GM04504 (cell line): ENCODE data around the gene OPRPN.

Experiments used
- DNase-seq: peaks from one replicate; pipeline ENCODE4 v3.0.0-alpha.2; 2012; ENCODE audit warnings: low read depth

The OPRPN gene

DNA sequence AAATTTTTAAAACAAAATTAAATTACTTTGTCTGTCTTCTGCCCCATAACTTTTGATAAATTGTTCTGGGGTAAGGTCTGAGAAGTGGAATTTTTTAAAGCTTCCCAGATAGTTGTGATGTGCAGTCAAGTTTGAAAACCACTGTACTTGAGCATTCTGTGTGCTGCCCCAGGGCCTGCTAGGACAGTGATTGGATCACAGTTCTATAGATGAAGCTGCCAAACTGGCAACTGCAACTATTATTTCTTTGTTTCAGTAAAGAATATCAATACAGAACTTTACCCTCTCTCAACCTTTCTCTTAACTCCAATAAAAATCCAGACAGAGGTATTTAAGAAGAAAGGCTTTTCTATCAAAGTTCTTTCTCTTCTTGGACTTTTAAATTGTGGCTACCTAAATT, at the start of gene OPRPN:
Gene OPRPN (plus strand): TSS at position 361 of the 400 bp plus-strand sequence. CDS start 1,346 bp downstream, outside the sequence.
- DNase-seq = no peak

- DNase-seq = no peak
Measured at GRCh38 chr4:70356185-70356584, 41.6 kb upstream of the OPRPN start.

DNA sequence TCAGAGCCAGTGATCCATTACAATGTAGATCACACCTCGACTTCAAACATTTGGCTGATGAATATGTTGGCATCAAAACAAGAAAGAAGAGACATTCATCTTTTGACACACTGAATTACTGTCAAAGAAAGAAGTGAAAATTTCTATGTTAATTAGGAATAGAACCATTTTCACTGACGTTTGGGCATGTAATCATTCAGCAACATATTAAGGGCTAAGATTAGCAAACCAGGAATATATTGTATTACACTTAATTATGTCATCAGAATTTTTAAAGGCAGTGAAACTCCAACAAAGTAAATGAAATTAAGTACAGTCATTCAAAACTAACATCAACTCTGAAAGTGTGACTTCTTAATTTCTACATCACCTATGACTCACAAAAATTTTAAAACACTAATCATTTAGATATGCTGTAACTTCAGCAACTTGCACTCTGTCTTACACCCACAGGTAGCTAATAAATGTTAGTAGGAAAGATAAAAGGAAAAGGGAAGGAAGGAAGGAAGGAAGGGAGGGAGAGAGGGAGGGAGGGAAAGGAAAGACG, 38.6 kb upstream of the OPRPN start:
- no peak for DNase-seq

DNA sequence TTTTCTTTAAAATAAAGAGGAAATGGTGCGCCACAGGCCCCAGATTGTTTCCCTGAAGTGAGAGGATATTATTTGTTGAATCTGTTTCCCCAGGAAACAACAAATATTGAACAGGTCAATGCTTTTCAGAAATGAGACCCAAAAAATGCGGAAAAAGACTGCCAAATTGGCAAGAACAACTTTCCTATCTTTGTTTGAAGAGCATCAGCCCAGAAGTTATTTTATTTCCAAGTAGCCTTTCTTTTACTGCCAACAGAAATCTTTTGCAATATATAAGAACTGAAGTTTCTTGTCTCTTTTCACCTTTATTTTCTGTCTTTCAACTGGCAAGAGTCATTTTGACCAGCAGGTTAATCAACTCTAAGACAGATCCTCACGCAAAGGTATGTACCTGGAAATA, 37.3 kb upstream of the OPRPN start, which contains the start of gene SMR3A:
Gene SMR3A (plus strand): TSS at position 301 of the 400 bp plus-strand sequence. CDS start 1,356 bp downstream, outside the sequence.
- no peak for DNase-seq

GRCh38 chr4:70364002-70364401, 33.7 kb upstream of the OPRPN start:
- no peak for DNase-seq

- DNase-seq = no peak
Measured at GRCh38 chr4:70365479-70365878, 32.3 kb upstream of the OPRPN start.

DNA sequence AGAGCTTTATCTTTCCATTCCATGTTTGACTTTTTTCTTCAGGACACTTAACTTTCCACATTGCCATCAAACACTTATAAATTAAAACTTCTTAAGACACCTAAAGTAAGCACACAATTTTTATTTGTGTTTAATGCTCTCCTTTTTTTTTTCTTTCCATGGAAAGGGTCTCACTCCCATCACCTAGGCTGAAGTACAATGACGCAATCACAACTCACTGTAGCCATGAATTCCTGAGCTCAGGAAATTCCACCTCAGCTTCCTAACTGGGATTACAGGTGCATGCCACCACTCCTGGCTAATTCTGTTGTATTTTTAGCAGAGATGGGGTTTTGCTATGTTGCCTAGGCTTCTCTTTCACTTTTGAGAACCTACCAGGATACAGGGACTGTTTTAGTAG, 29.9 kb upstream of the OPRPN start:
- no peak for DNase-seq

- no peak for DNase-seq
Measured at GRCh38 chr4:70371987-70372386, 25.8 kb upstream of the OPRPN start.

DNA sequence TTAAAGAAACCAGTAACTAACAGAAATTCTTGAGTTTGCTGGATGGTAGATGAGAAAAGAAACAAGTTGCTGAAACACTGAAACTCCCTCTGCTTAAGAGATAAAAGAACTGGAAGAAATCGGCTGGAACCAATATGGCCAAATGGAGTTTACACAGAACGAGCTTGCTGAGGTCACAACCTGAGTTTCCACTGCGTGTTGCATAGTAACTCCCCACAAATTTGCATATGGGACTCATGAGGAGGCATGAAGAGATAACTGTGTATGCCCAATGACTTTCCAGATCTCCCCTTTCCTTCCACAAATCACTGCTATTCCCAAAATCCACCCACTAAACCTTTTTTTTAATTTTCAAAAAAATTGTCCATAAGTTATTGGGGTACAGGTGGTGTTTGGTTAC, 25.0 kb upstream of the OPRPN start:
- no peak for DNase-seq

- DNase-seq = no peak
Measured at GRCh38 chr4:70380578-70380977, 17.2 kb upstream of the OPRPN start.

DNA sequence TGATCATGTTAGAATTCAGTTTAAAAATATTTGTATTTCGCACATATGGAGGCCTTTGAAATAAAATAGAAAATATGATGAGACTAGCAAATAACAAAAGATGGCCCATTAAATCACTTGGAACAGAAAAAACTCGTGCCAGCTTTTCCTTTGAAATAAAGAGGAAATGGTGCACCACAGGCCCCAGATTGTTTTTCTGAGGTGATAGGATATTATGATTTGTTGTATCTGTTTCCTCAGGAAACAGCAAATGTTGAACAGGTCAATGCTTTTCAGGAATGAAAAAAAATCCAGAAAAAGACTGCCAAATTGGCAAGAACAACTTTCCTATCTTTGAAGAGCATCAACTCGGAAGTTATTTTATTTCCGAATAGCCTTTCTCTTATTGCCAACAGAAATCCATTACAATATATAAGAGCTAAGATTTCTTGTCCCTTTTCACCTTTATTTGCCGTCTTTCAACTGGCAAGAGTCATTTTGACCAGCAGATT, 15.0 kb upstream of the OPRPN start, which contains the start of gene SMR3B:
Gene SMR3B (plus strand): TSS at position 441 of the 491 bp plus-strand sequence. CDS start 1,380 bp downstream, outside the sequence.
- DNase-seq = no peak

GRCh38 chr4:70392057-70392776, 5.5 kb upstream of the OPRPN start:
- DNase-seq = no peak

GRCh38 chr4:70399319-70399718, 1.6 kb downstream of the OPRPN start:
- no peak for DNase-seq

DNA sequence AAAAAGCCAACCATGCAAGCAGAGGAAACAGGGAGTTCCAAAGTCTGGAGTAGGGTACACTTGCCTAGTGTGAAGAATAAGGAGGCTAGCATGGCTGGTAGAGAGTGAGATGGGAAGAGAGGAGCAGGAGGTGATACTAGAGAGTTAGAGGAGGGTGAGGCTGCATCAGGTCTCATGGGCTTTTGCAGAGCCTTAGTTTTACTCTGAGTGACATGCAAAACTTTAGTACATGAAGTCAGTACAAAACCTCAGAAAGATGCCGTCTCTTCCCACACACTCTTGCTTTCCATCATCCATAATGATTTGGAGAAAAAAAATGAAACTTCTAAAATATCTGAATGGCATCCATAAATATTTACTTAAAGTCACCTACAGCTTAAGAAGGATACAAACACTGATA, 5.0 kb downstream of the OPRPN start:
- no peak for DNase-seq

- DNase-seq = no peak
Measured at GRCh38 chr4:70405765-70406164, 8.0 kb downstream of the OPRPN start.

- DNase-seq = no peak
Measured at GRCh38 chr4:70425306-70425705, 27.6 kb downstream of the OPRPN start.

DNA sequence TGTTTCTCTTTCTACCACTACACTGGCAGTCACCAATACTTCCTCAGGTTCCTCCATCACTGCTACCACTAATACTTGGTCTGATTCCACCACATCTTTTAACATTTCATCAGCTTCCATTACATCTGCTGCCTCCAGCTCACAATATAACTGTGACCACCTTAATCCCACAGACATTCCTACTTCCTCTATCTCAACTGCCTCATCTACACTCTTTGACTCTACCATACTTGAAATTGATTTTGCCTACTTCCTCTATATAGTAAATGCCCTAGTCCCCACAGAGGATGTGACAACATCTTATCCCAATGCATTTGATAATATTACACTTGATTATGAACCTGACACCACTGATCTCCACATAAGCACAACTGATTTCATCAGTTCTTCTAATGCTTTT, 29.0 kb downstream of the OPRPN start:
- no peak for DNase-seq

DNA sequence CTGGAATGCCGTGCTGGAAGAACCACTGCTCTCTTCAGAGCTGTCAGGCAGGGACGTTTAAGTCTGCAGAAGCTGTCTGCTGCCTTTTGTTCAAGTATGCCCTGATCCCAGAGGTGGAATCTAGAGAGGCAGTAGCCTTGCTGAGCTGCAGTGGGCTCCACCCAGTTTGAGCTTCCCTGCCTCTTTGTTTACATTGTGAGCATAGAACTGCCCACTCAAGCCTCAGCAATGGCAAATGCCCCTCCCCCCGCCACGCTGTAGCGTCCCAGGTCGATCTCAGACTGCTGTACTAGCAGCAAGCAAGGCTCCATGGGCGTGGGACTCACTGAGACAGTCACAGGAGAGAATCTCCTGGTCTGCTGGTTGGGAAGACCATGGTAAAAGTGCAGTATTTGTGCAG, 39.5 kb downstream of the OPRPN start:
- no peak for DNase-seq

- no peak for DNase-seq
Measured at GRCh38 chr4:70442474-70442873, 44.7 kb downstream of the OPRPN start.

DNA sequence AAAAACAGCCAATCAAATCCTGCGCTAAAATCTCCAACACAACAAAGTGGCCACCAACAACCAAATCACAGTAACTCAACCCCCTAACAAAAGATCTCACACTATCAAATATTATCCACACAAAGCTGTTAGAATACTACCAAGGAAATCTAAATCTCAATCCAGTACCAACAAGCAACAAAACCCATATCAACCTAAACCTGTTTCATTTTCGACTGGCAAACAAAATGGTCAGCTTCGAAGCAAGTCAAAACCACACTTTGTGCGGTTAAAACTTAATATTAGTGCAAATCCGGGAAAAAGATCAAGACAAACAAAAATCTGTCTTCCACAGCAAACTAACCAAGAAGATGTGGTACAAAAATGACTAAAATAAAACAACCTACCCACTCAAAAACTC, 45.6 kb downstream of the OPRPN start:
- DNase-seq = no peak

GRCh38 chr4:70449220-70449619, 51.5 kb downstream of the OPRPN start:
- no peak for DNase-seq

DNA sequence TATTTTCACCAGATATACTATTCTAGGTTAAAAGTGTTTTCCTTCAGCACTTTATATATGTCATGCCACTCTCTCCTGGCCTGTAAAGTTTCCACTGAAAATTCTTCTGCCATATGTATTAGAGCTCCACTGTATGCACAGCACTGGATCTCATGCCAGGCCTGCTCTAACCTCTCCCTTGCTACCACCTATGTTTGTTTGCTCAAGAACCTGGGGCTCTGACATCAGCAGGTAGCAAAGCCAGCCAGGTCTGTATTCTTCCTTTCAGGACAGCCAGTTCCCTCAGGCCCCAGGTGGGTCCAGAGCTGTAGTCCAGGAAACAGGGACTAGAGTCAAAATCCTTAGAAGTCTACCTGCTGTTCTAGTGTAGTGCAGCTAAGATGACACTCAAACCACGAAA, 55.2 kb downstream of the OPRPN start:
- no peak for DNase-seq
